A549 (cell line): ENCODE results near the gene DHX34. TPM values are rescaled to one million over a fixed set of nuclear protein-coding genes. Genes with fewer than 3 reads are reported as not detected.

Source experiments
- ATAC-seq, 2 experiments: fragments of 200-7000 bp in 1 of 2; fragments of >200 bp in 1 of 2; cut with Nextera tagmentation in 1 of 2; cut with Tn5 transposase in 1 of 2; 3 replicates each; pipeline versions ENCODE4 v1.8.0 to v1.9.1; 2018 to 2020; ENCODE audit warnings: mild to moderate bottlenecking in 1 of 2, moderate library complexity in 1 of 2
- CTCF ChIA-PET: fragments of 300-600 bp; sonication (Branson Sonifier 250); formaldehyde crosslinking; extraction: SDS; loops from one replicate; lab custom pipeline; 2021; ENCODE audit warnings: antibody characterized with exemption, inconsistent platforms; lab: Yijun Ruan, JAX
- POLR2A ChIA-PET: fragments of 350-600 bp; formaldehyde crosslinking; extraction: SDS; loops from one replicate; lab custom pipeline; 2021; ENCODE audit warnings: antibody characterized with exemption, inconsistent platforms; lab: Yijun Ruan, JAX
- DNase-seq, 2 experiments: peaks; one replicate each; pipeline versions ENCODE4 v3.0.0 to v3.0.0-alpha.2; 2011 to 2016; ENCODE audit warnings: low read depth in 1 of 2, low spot score in 1 of 2
- FAIRE-seq: peaks from 2 replicates; lab custom pipeline; 2011; peaks lifted over from hg19 to GRCh38; lab: Jason Lieb, UNC
- H3K27ac ChIP-seq, 2 experiments: fragments of >200 bp; sonication (Bioruptor Twin); formaldehyde crosslinking; 3 replicates each; pipeline ENCODE4 v1.5.1; 2016 to 2017
- H3K4me1 ChIP-seq: fragments of >200 bp; sonication (Bioruptor Twin); formaldehyde crosslinking; 3 replicates; pipeline ENCODE4 v1.6.1; 2016
- H3K4me2 ChIP-seq: fragments of >200 bp; sonication (Bioruptor Twin); formaldehyde crosslinking; 3 replicates; pipeline ENCODE4 v1.6.1; 2016
- H3K4me3 ChIP-seq: fragments of >200 bp; sonication (Bioruptor Twin); formaldehyde crosslinking; 3 replicates; pipeline ENCODE4 v1.5.1; 2016
- H3K9me3 ChIP-seq: fragments of >200 bp; sonication (Bioruptor Twin); formaldehyde crosslinking; 3 replicates; pipeline ENCODE4 v1.6.1; 2016
- ATOH8 ChIP-seq: fragments of 250-450 bp; sonication (Bioruptor Pico); IDR thresholded peaks from 2 replicates; pipeline ENCODE4 v1.5.0; 2020; ENCODE audit warnings: low read depth, mild to moderate bottlenecking, moderate library complexity
- BCL3 ChIP-seq: fragments of >200 bp; sonication (Bioruptor Twin); formaldehyde crosslinking; IDR thresholded peaks from 3 replicates; pipeline ENCODE4 v1.6.1; 2016
- CBX2 ChIP-seq: fragments of 200-600 bp; sonication (generic); IDR thresholded peaks from 2 replicates; pipeline ENCODE4 v1.6.1; 2016; ENCODE audit warnings: low read depth, mild to moderate bottlenecking, borderline replicate concordance
- CHD2 ChIP-seq: fragments of 150-350 bp; IDR thresholded peaks from 2 replicates; pipeline ENCODE4 v1.6.1; 2014; ENCODE audit warnings: low read length; ENCODE audit not compliant: partially characterized antibody
- E2F6 ChIP-seq: IDR thresholded peaks from 2 replicates; pipeline ENCODE4 v1.6.1; 2012; ENCODE audit warnings: low read depth, borderline replicate concordance
- EHMT2 ChIP-seq: fragments of 200-600 bp; sonication (generic); IDR thresholded peaks from 2 replicates; pipeline ENCODE4 v1.6.1; 2016; ENCODE audit warnings: antibody characterized with exemption, low read depth, mild to moderate bottlenecking, moderate library complexity
- ESRRA ChIP-seq: fragments of 150-350 bp; IDR thresholded peaks from 2 replicates; pipeline ENCODE4 v1.6.1; 2014; ENCODE audit warnings: mild to moderate bottlenecking, low read length, borderline replicate concordance
- GATA3 ChIP-seq: IDR thresholded peaks from 2 replicates; pipeline ENCODE4 v1.6.1; 2012; ENCODE audit warnings: borderline replicate concordance
- HDAC2 ChIP-seq: fragments of 200-600 bp; sonication (generic); IDR thresholded peaks from 2 replicates; pipeline ENCODE4 v1.6.1; 2016
- HES2 ChIP-seq: fragments of >200 bp; sonication (Bioruptor Twin); formaldehyde crosslinking; IDR thresholded peaks from 2 replicates; pipeline ENCODE4 v1.6.1; 2016
- MAX ChIP-seq: IDR thresholded peaks from 2 replicates; pipeline ENCODE4 v1.6.1; 2012
- MYC ChIP-seq: IDR thresholded peaks from 2 replicates; pipeline ENCODE4 v1.6.1; 2012; ENCODE audit warnings: mild to moderate bottlenecking, inconsistent platforms, low read length, improper control_type of control experiment, borderline replicate concordance
- NFE2L2 ChIP-seq: fragments of 150-350 bp; conservative IDR thresholded peaks from 2 replicates; pipeline ENCODE4 v1.6.1; 2014; ENCODE audit warnings: low read length
- NPAS2 ChIP-seq: fragments of 250-450 bp; sonication (Bioruptor Pico); IDR thresholded peaks from 2 replicates; pipeline ENCODE4 v1.8.0; 2022; ENCODE audit warnings: mild to moderate bottlenecking, moderate library complexity, borderline replicate concordance
- NR3C1 ChIP-seq: fragments of >200 bp; sonication (Bioruptor Twin); formaldehyde crosslinking; IDR thresholded peaks from 3 replicates; pipeline ENCODE4 v1.6.1; 2017
- POLR2A ChIP-seq: IDR thresholded peaks from 2 replicates; pipeline ENCODE4 v1.6.1; 2012; ENCODE audit warnings: mild to moderate bottlenecking, low read length
- RAD21 ChIP-seq, 2 experiments: fragments of >200 bp in 1 of 2; sonication (Bioruptor Twin) in 1 of 2; formaldehyde crosslinking in 1 of 2; IDR thresholded peaks in 1 of 2; conservative IDR thresholded peaks in 1 of 2; 2 replicates in 1 of 2; 3 replicates in 1 of 2; pipeline ENCODE4 v1.6.1; 2012 to 2018; ENCODE audit warnings: inconsistent platforms in 1 of 2
- RARB ChIP-seq: fragments of 250-450 bp; sonication (Bioruptor Pico); IDR thresholded peaks from 2 replicates; pipeline ENCODE4 v1.8.0; 2021; ENCODE audit warnings: mild to moderate bottlenecking, moderate library complexity
- SREBF2 ChIP-seq: fragments of 450-650 bp; IDR thresholded peaks from 2 replicates; pipeline ENCODE4 v1.6.1; 2014; ENCODE audit warnings: mild to moderate bottlenecking, moderate library complexity
- TP53 ChIP-seq: fragments of 250-450 bp; sonication (Bioruptor Pico); IDR thresholded peaks from 2 replicates; pipeline ENCODE4 v1.5.0; 2021; ENCODE audit warnings: mild to moderate bottlenecking, moderate library complexity
- USF2 ChIP-seq: fragments of 450-650 bp; IDR thresholded peaks from 2 replicates; pipeline ENCODE4 v1.6.1; 2014; ENCODE audit warnings: antibody characterized with exemption
- ZC3H11A ChIP-seq: fragments of 450-650 bp; IDR thresholded peaks from 2 replicates; pipeline ENCODE4 v1.6.1; 2014; ENCODE audit warnings: antibody characterized with exemption, mild to moderate bottlenecking
- ZSCAN20 ChIP-seq: fragments of 250-450 bp; sonication (Bioruptor Pico); IDR thresholded peaks from 2 replicates; pipeline ENCODE4 v1.8.0; 2022; ENCODE audit warnings: mild to moderate bottlenecking, moderate library complexity
- WGBS: methylation state at CpG from one replicate; pipeline ENCODE4 v1.1.6; 2017; ENCODE audit errors: missing lambda C conversion rate; 5-methylcytosine and 5-hydroxymethylcytosine counted together
- polyA plus RNA-seq, 4 experiments: library from polyadenylated mRNA; depleted of rRNA in 3 of 4; stranded (reverse); fragments of >200 nt; fragmentation: RNase III in 1 of 4; extraction: RNeasy Plus Mini Kit Qiagen cat#74134 plus additional on column Dnase treatment in 1 of 4; gene quantifications; 2 replicates in 3 of 4; 3 replicates in 1 of 4; pipeline ENCODE4 v1.2.3, GENCODE V29; 2011 to 2017

DHX34 gene
- polyA plus RNA-seq, 2 of the 4 experiments (the other 2 are of a cell fraction): 12.4 to 24.5 TPM

GRCh38 chr19:47330466-47330869 is 18.6 kb upstream of the DHX34 start (continued):
- TF ChIP-seq ATOH8 (CRISPR knock-in tag) (no peak), GATA3 (no peak)

GRCh38 chr19:47331490-47331889 is 17.6 kb upstream of the DHX34 start:
- DNase-seq (no peak), ATAC-seq (no peak), FAIRE-seq (no peak)
- WGBS: 82% methylated on average over 6 of the region's 6 CpGs
- H3K4me1 ChIP-seq: peaks cover 28% of the 10 kb centered on the region
- H3K9me3 ChIP-seq: no peaks in the 10 kb centered on the region
- TF ChIP-seq POLR2A: no peak
- TF ChIP-seq NPAS2 (CRISPR knock-in tag): no peak
- no peak for TF ChIP-seq NR3C1
- no peak for TF ChIP-seq CBX2
- no peak for TF ChIP-seq USF2
- TF ChIP-seq EHMT2: no peak
- no peak for TF ChIP-seq CHD2
- ChIA-PET CTCF (interaction anchor here (0.7 to 9.0 kb wide), 5 partner anchors 10 to 60 kb away, joined by 3 to 72 read pairs (median 4); partner anchors contain the start of gene DHX34), POLR2A (interaction anchor here (1.1 kb wide), 1 partner anchor 18 kb away, joined by 3 read pairs; the partner anchor contains the start of gene DHX34)
- peak overlapping the region; percentile 52 to 54; a peak in 5 of 6 replicates for H3K27ac ChIP-seq
- H3K4me3 ChIP-seq: no peak overlapping the region
- H3K4me2 ChIP-seq: peak overlapping the region; percentile 56

- peaks cover 33% of the 10 kb centered on the region for H3K4me1 ChIP-seq
- ChIA-PET POLR2A (no interaction called here), CTCF (interaction anchor here (0.7 to 9.0 kb wide), 6 partner anchors 9 to 60 kb away, joined by 3 to 72 read pairs (median 6); partner anchors contain the start of gene DHX34)
- H3K27ac ChIP-seq: peak within 1 kb of the TSS; percentile 52 to 54; a peak in 5 of 6 replicates
- 35% methylated on average over 18 of the region's 18 CpGs for WGBS
- FAIRE-seq (no peak), DNase-seq (peak; percentile 46 to 53), ATAC-seq (peak; percentile 75 to 76; a peak in 4 of 6 replicates)
- no peak for TF ChIP-seq MYC
- no peak for TF ChIP-seq HES2
- no peak for TF ChIP-seq RARB
- TF ChIP-seq ATOH8 (CRISPR knock-in tag): no peak
- no peak for TF ChIP-seq SREBF2
- TF ChIP-seq ZC3H11A: no peak
- TF ChIP-seq ESRRA: no peak
- no peak for TF ChIP-seq TP53
- TF ChIP-seq RAD21 (conservative IDR thresholded peaks at IDR 0.05 in 1 of 2, IDR thresholded peaks at IDR 0.05 in 1 of 2): no peak
- no peak for TF ChIP-seq ZSCAN20
- TF ChIP-seq POLR2A: no peak
- no peak for TF ChIP-seq NFE2L2
- TF ChIP-seq MAX: no peak
- TF ChIP-seq USF2: no peak
- no peak for TF ChIP-seq BCL3
- TF ChIP-seq EHMT2: no peak
- TF ChIP-seq GATA3: no peak
- TF ChIP-seq E2F6: no peak
- TF ChIP-seq HDAC2: no peak
- H3K9me3 ChIP-seq: no peaks in the 10 kb centered on the region
- H3K4me2 ChIP-seq: peak within 1 kb of the TSS; percentile 56
- H3K4me3 ChIP-seq: no peak within 1 kb of the TSS
Observed at GRCh38 chr19:47331931-47332547, 17.1 kb upstream of the DHX34 start, which contains the start of gene C5AR2. Gene C5AR2 (plus strand): TSS chr19:47332175. CDS start chr19:47340800, 8,625 bp downstream.
